ES-I3 (cell line): ENCODE data around the gene CXCR1.
A peak's percentile ranks its signal among the peaks of the same experiment; 100 is the strongest.

Experiments
- H3K36me3 ChIP-seq: 2 replicates; pipeline ENCODE4 v1.6.1; 2013; ENCODE audit warnings: mild to moderate bottlenecking, low read length, control low read depth, moderate library complexity; ENCODE audit not compliant: insufficient read depth
- H3K4me1 ChIP-seq: 2 replicates; pipeline ENCODE4 v1.6.1; 2013; ENCODE audit warnings: mild to moderate bottlenecking, control low read depth, low read length; ENCODE audit not compliant: insufficient read depth
- H3K9ac ChIP-seq: 2 replicates; pipeline ENCODE4 v1.6.1; 2013; ENCODE audit warnings: low read depth, mild to moderate bottlenecking, low read length, moderate library complexity
- H3K9me3 ChIP-seq: 2 replicates; pipeline ENCODE4 v1.6.1; 2013; ENCODE audit warnings: mild to moderate bottlenecking, low read length, moderate library complexity; ENCODE audit not compliant: control insufficient read depth, insufficient read depth

Gene CXCR1

GRCh38 chr2:218166791-218167190, at the start of gene CXCR1:
TSS of gene CXCR1 (minus strand) at chr2:218166962. CDS start at chr2:218165211, 1,751 bp downstream.
- Histone ChIP-seq H3K9me3 (no peaks in the 10 kb centered on the region), H3K36me3 (no peaks in the 10 kb centered on the region)

DNA sequence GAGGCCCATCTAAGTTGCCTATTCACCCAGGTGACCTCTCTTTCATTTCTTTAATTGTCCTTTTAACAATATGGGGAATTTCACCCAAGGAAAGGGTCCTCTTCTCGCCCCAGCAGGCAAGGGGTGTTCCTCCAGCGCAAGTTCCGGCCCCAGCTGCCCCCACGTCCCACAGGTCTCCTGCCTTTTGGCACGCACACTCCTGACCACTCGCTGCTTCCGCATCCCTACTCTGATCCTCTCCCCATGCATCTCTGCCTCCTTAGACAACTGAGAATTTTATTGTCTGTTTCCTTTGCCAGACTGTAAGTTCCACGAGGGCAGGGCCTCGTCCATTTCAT, 49.5 kb upstream of the CXCR1 start:
- H3K4me1 ChIP-seq: peaks cover 18% of the 10 kb centered on the region
- peaks cover 4% of the 10 kb centered on the region; the same call in 1 of the 2 replicates for H3K36me3 ChIP-seq
- H3K9me3 ChIP-seq: no peaks in the 10 kb centered on the region
- H3K9ac ChIP-seq: peak overlapping the region; percentile 70; the same call in 1 of the 2 replicates

More at GRCh38 chr2:218166791-218167190, at the start of gene CXCR1:
- H3K4me1 ChIP-seq: peaks cover 9% of the 10 kb centered on the region
- H3K9ac ChIP-seq: no peak within 1 kb of the TSS

- Histone ChIP-seq H3K36me3 (no peaks in the 10 kb centered on the region), H3K4me1 (peaks cover 10% of the 10 kb centered on the region), H3K9ac (no peak overlapping the region), H3K9me3 (peaks cover 5% of the 10 kb centered on the region; the same call in 1 of the 2 replicates)
Measured at GRCh38 chr2:218214116-218214515, 47.4 kb upstream of the CXCR1 start.

- H3K36me3 ChIP-seq: no peaks in the 10 kb centered on the region
- peaks cover 6% of the 10 kb centered on the region; the same call in 1 of the 2 replicates for H3K9me3 ChIP-seq
- no peaks in the 10 kb centered on the region for H3K4me1 ChIP-seq
- no peak overlapping the region for H3K9ac ChIP-seq
Measured at GRCh38 chr2:218209078-218209477, 42.3 kb upstream of the CXCR1 start.

DNA sequence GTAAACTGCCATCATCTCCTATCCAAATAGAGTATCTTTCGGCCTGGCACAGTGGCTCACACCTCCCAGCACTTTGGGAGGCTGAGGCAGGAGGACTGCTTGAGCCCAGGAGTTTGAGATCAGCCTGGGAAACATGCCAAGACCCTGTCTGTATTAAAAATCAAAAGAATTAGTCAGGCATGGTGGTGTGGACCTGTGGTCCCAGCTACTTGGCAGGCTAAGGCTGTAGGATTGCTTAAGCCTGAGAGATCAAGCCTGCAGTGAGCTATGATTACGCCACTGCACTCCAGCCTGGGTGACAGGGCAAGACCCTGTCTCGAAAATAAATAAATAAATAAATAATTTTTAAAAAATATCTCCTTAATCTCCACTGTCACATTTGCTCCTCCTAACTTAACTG, 35.5 kb upstream of the CXCR1 start:
- H3K9ac ChIP-seq: no peak overlapping the region
- H3K4me1 ChIP-seq: no peaks in the 10 kb centered on the region
- H3K36me3 ChIP-seq: no peaks in the 10 kb centered on the region
- H3K9me3 ChIP-seq: no peaks in the 10 kb centered on the region

DNA sequence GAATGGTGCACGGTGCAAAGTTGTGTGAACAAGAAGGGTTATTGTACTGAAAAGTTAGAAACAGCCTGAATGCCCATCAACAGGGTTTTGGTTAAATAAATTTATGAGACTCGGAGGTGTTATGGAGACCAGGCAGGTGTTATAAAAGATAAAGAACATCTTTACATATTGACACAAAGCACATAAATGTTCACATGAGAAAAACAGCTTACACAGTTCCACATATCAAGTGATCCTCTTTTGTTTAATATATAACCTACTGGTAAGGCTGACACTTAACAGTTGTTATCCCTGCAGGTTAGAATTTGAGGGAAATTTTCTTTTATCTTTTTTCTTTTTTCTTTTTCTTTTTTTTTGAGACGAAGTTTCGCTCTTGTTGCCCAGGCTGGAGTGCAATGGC, 30.2 kb upstream of the CXCR1 start:
- H3K9ac ChIP-seq: no peak overlapping the region
- no peaks in the 10 kb centered on the region for H3K36me3 ChIP-seq
- H3K9me3 ChIP-seq: no peaks in the 10 kb centered on the region
- 0 out of 2 replicates have a peak, but pooled peaks cover 2% of the 10 kb centered on the region for H3K4me1 ChIP-seq

DNA sequence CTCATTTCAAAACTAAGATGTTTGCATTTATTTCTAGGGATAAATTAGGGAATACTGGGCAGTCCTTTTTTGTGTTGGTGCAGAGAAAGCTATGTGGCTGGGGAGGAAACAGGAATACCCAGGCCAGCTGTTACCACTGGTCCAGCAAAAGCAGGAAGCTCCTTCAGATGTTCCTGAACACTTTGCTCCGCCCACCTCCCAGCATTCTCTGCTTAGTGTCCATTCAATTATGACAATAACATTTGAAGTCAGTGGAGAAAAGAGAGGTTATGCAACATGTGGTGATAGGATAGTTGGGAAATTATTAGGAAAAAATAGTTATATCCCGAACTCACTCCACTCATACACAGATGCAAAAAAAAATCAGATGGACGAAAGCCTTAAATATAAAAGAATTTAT, 28.1 kb upstream of the CXCR1 start:
- Histone ChIP-seq H3K4me1 (0 out of 2 replicates have a peak, but pooled peaks cover 2% of the 10 kb centered on the region), H3K36me3 (no peaks in the 10 kb centered on the region), H3K9me3 (no peaks in the 10 kb centered on the region), H3K9ac (no peak overlapping the region)

- no peak overlapping the region for H3K9ac ChIP-seq
- H3K4me1 ChIP-seq: 0 out of 2 replicates have a peak, but pooled peaks cover 2% of the 10 kb centered on the region
- H3K36me3 ChIP-seq: no peaks in the 10 kb centered on the region
- H3K9me3 ChIP-seq: no peaks in the 10 kb centered on the region
Measured at GRCh38 chr2:218193701-218194100, 26.9 kb upstream of the CXCR1 start.

- Histone ChIP-seq H3K36me3 (no peaks in the 10 kb centered on the region), H3K4me1 (0 out of 2 replicates have a peak, but pooled peaks cover 2% of the 10 kb centered on the region), H3K9me3 (no peaks in the 10 kb centered on the region), H3K9ac (no peak overlapping the region)
Measured at GRCh38 chr2:218192902-218193430, 26.2 kb upstream of the CXCR1 start.

GRCh38 chr2:218188528-218188927, 21.8 kb upstream of the CXCR1 start:
- peaks cover 2% of the 10 kb centered on the region; the same call in 1 of the 2 replicates for H3K4me1 ChIP-seq
- no peaks in the 10 kb centered on the region for H3K36me3 ChIP-seq
- H3K9ac ChIP-seq: no peak overlapping the region
- no peaks in the 10 kb centered on the region for H3K9me3 ChIP-seq

- no peaks in the 10 kb centered on the region for H3K36me3 ChIP-seq
- H3K9me3 ChIP-seq: no peaks in the 10 kb centered on the region
- H3K9ac ChIP-seq: no peak overlapping the region
- H3K4me1 ChIP-seq: peaks cover 1% of the 10 kb centered on the region; the same call in 1 of the 2 replicates
Measured at GRCh38 chr2:218187296-218188015, 20.7 kb upstream of the CXCR1 start.

DNA sequence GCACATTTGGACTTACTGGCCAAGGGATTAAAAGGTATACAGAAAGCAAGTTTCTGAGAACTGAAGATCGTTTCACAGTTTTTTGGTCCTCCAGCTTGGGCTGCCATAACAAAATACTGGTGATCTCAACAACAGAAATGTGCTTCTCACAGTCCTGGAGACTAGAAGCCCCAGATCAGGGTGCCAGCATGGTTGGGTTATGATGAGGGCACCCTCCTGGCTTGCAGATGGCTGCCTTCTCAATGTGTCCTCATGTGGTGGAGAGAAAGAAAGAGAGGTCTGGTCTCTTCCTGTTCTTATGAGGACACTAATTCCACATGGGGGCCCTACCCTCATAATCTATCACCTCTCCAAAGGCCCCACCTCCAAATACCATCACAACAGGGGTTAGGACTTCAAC, 20.1 kb upstream of the CXCR1 start:
- Histone ChIP-seq H3K9me3 (no peaks in the 10 kb centered on the region), H3K36me3 (no peaks in the 10 kb centered on the region), H3K9ac (no peak overlapping the region), H3K4me1 (no peaks in the 10 kb centered on the region; the same call in 1 of the 2 replicates)

DNA sequence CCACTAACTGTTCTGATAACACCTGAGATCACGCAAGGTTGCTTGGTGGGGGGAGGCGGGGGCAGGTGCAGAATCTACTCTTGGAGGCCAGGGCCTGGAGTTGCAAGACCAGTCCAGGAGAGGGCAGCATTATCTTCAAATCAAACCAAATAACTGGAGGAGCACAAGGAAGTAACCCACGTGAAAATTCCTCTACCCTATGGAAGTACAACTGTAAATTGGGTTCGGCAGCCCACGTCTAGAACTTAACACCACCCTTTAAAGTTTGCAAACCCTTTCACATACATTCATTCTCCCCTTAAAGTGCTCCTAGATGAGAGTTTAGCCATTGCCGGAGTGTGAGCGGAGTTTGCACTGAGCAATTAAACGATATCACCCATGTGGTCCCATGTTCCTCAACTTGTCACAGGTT, 19.6 kb upstream of the CXCR1 start:
- Histone ChIP-seq H3K36me3 (no peaks in the 10 kb centered on the region), H3K4me1 (no peaks in the 10 kb centered on the region; the same call in 1 of the 2 replicates), H3K9ac (no peak overlapping the region), H3K9me3 (no peaks in the 10 kb centered on the region)

- Histone ChIP-seq H3K9ac (no peak overlapping the region), H3K9me3 (no peaks in the 10 kb centered on the region), H3K36me3 (no peaks in the 10 kb centered on the region), H3K4me1 (no peaks in the 10 kb centered on the region; the same call in 1 of the 2 replicates)
Measured at GRCh38 chr2:218184331-218184730, 17.6 kb upstream of the CXCR1 start.

- Histone ChIP-seq H3K9ac (no peak overlapping the region), H3K4me1 (no peaks in the 10 kb centered on the region)
Measured at GRCh38 chr2:218180467-218181114, 13.8 kb upstream of the CXCR1 start.

More at GRCh38 chr2:218180467-218181114, 13.8 kb upstream of the CXCR1 start:
- no peaks in the 10 kb centered on the region for H3K9me3 ChIP-seq
- H3K36me3 ChIP-seq: no peaks in the 10 kb centered on the region
